GM12892 (cell line): ENCODE measurements around the gene CLCC1.
"Not testable (repeated sequence)": the region's sequence is repeated elsewhere in the genome, so short reads cannot be mapped to it uniquely, and the experiment has no call there.

Source experiments
- DNase-seq: peaks from one replicate; pipeline ENCODE4 v3.0.0; 2011; ENCODE audit not compliant: insufficient read length
- FAIRE-seq: peaks from 2 replicates; lab custom pipeline; 2011; peaks lifted over from hg19 to GRCh38; lab: Jason Lieb, UNC
- POLR2A ChIP-seq: IDR thresholded peaks from 2 replicates; pipeline ENCODE4 v1.6.1; 2011; ENCODE audit warnings: low read depth, low read length, control low read depth
- POLR2AphosphoS5 ChIP-seq: IDR thresholded peaks from 2 replicates; pipeline ENCODE4 v1.6.1; 2011; ENCODE audit warnings: low read depth, low read length, control low read depth
- TAF1 ChIP-seq: IDR thresholded peaks from 2 replicates; pipeline ENCODE4 v1.6.1; 2011; ENCODE audit warnings: low read depth, mild to moderate bottlenecking, control low read depth, low read length, borderline replicate concordance

Gene CLCC1

GRCh38 chr1:108957888-108958287, 5.4 kb downstream of the CLCC1 start:
- no peak for TF ChIP-seq POLR2AphosphoS5
- TF ChIP-seq POLR2A, result no peak
- no peak for TF ChIP-seq TAF1
- no peak for DNase-seq
- FAIRE-seq, result no peak

DNA sequence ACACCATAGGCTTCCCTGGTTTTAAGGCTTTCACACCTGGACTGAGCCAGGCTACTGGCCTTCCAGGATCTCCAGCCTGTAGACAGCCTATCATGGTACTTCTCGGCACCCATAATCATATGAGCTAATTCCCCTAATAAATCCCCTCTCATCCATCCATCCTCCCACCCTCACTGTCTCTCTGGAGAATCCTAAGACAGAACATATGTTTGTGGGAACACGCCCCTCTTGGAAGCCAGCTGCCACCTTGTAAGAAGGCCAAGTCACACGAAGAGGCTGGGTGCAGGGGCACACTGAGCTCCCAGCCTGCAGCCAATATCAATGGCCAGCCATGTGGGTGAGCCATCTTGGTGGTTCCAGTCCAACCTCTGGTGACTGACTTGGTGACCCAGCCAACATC, 7.4 kb downstream of the CLCC1 start:
- FAIRE-seq, result no peak
- no peak for DNase-seq
- no peak for TF ChIP-seq TAF1
- no peak for TF ChIP-seq POLR2A

GRCh38 chr1:108955111-108955510, 8.2 kb downstream of the CLCC1 start:
- TF ChIP-seq POLR2A, result no peak
- TF ChIP-seq POLR2AphosphoS5, result no peak
- TF ChIP-seq TAF1, result no peak
- DNase-seq, result no peak
- FAIRE-seq, result no peak

GRCh38 chr1:108953452-108953851, 9.8 kb downstream of the CLCC1 start:
- FAIRE-seq, result no peak
- no peak for TF ChIP-seq TAF1
- no peak for TF ChIP-seq POLR2AphosphoS5
- no peak for TF ChIP-seq POLR2A

DNA sequence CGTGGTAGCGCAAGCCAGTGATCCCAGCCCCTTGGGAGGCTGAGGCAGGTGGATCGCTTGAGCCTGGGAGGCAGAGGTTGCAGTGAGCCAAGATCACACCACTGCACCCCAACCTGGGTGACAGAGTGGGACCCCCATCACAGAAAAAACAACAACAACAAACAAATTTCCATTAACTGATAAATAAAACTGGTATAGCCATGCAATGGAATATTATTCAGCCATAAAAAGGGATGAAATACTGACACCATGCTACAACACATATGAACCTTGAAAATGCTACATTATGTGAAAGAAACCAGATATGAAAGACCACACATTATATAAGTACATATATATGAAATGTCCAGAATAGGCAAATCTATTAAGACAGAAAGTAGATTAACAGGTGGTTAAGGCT, 12.0 kb downstream of the CLCC1 start:
- DNase-seq (no peak), FAIRE-seq (no peak)
- TF ChIP-seq POLR2A (no peak), POLR2AphosphoS5 (no peak), TAF1 (no peak)

More at GRCh38 chr1:108953452-108953851, 9.8 kb downstream of the CLCC1 start:
- no peak for DNase-seq

DNA sequence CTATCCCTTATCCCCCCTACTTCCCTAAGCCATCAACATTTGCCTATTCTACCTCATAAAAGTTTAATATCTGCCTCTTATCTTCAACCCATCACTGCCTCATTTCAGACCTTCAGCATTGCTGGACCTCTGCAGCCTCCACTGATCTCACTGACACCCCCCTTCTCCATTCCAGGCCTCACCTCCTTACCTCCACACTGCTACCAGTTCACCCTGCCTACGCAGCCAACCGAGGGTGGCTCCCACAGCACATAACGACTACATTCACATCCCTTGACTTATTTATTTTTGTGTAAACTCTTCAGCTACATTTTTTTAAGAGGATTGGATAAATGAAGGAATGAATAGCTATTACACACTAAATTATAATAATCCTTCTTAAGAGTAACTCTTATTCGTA, 14.2 kb downstream of the CLCC1 start:
- DNase-seq (no peak), FAIRE-seq (no peak)
- no peak for TF ChIP-seq POLR2A
- TF ChIP-seq TAF1, result no peak
- no peak for TF ChIP-seq POLR2AphosphoS5

DNA sequence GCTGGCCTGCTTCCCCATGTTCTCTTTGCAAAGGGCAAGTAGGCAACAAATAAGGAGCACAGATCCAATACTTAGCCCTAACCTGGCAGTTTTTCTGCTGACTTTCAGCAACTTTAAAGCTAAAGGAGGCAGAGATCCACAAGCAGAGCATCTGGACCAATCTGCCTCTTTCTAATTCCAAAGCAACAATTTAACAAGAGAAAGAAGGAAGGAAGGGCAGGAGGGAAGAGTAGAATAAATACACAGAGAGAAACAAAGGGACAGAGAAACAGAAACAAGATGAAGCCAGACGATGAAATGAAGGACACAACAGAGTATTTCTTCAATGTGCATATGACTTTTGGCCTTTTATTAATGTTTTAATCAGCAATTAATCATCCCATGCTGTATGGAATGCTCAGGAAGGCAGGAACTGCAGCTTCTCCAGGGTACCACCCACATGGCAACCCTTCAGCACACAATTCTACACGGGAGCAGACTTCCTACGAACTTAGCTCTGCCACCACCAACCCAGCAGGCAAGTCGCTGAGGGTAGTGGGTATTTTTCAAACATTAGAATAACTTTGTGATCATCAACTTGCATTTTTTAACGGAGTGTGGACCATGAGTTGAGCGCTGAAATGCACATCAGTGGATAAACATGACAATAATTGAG, 15.3 kb downstream of the CLCC1 start:
- FAIRE-seq (peak; percentile 24), DNase-seq (no peak)
- TF ChIP-seq POLR2A, result no peak
- TF ChIP-seq POLR2AphosphoS5, result no peak
- no peak for TF ChIP-seq TAF1

GRCh38 chr1:108936170-108936569, 27.1 kb downstream of the CLCC1 start:
- TF ChIP-seq POLR2AphosphoS5 (no peak), POLR2A (no peak), TAF1 (no peak)
- no peak for FAIRE-seq
- DNase-seq, result no peak

GRCh38 chr1:108933944-108934343, 29.3 kb downstream of the CLCC1 start:
- no peak for FAIRE-seq
- TF ChIP-seq TAF1 (no peak), POLR2AphosphoS5 (no peak), POLR2A (no peak)
- no peak for DNase-seq

DNA sequence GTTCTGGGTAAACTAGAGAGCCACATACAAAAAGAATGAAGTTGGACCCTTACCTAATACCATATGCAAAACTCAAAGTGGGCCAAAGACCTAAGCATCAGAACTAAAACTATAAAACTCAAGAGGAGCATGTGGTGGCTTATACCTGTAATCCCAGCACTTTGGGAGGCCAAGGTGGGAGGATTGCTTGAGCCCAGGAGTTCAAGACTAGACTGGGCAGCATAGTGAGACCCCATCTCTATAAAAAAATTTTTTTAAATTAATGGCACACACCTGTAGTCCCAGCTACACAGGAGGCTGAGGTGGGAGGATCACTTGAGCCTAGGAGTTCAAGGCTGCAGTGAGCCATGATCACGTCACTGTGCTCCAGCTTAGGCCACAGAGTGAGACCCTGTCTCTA, 35.7 kb downstream of the CLCC1 start:
- not testable (repeated sequence) for DNase-seq, FAIRE-seq

GRCh38 chr1:108925920-108926319, 37.4 kb downstream of the CLCC1 start:
- DNase-seq (no peak), FAIRE-seq (no peak)
- no peak for TF ChIP-seq POLR2AphosphoS5
- TF ChIP-seq TAF1, result no peak
- TF ChIP-seq POLR2A, result no peak

GRCh38 chr1:108916788-108917187, 46.5 kb downstream of the CLCC1 start:
- no peak for DNase-seq
- no peak for FAIRE-seq
- TF ChIP-seq TAF1 (no peak), POLR2A (no peak), POLR2AphosphoS5 (no peak)
